ENCODE results near the gene LINS1. TPM values are rescaled to one million over a fixed set of nuclear protein-coding genes. Genes with fewer than 3 reads are reported as not detected.

LINS1 gene
- total and polyA plus RNA-seq, 10 of the 15 experiments (the other 5 are each of a cell fraction or from before 2014, with no cell fraction given), result 13.5 to 33.1 (median 20.3) TPM

GRCh38 chr15:100580414-100580813 lies 21.6 kb downstream of the LINS1 start (continued):
- TF ChIP-seq REST (IDR thresholded peaks at IDR 0.05; ENCODE audit: low read depth, low read length) (no peak), CBFB (IDR thresholded peaks at IDR 0.05; ENCODE audit: low read depth) (no peak), ZBED1 (IDR thresholded peaks at IDR 0.05; ENCODE audit: borderline replicate concordance) (no peak), FOXM1 (IDR thresholded peaks at IDR 0.05; ENCODE audit: low read depth, low read length) (no peak), CREB1 (IDR thresholded peaks at IDR 0.05; ENCODE audit: low read depth) (no peak), RCOR1 (conservative IDR thresholded peaks at IDR 0.05; ENCODE audit: low read depth, low read length) (no peak), ZNF207 (IDR thresholded peaks at IDR 0.05; ENCODE audit: borderline replicate concordance) (no peak)

- no peaks in the 10 kb centered on the region for H3K79me2 ChIP-seq (ENCODE audit: control insufficient read depth, insufficient read depth, low read length)
- H3K27ac ChIP-seq (ENCODE audit: control insufficient read depth, insufficient read depth), result no peak overlapping the region
- FAIRE-seq (no peak), ATAC-seq (no peak), DNase-seq (ENCODE audit: low read depth, low spot score) (no peak)
- no peak overlapping the region for H2AFZ ChIP-seq (ENCODE audit: control insufficient read depth, low read depth, low read length)
- no peaks in the 10 kb centered on the region for H3K27me3 ChIP-seq (replicated peaks in 1 of 2; ENCODE audit: control insufficient read depth in 2 of 2, insufficient read depth in 2 of 2, low read length in 1 of 2)
- no peak overlapping the region for H3K9ac ChIP-seq (ENCODE audit: control insufficient read depth, insufficient read depth, low read length)
- ChIA-PET CTCF (interaction anchor here (1.2 to 4.2 kb wide), 2 partner anchors 23 to 223 kb away, joined by 4 to 23 read pairs; no protein-coding TSS in a partner anchor), SMC1A (ENCODE audit: uncharacterized antibody, unreplicated experiment) (interaction anchor here (0.6 to 1.8 kb wide), 3 partner anchors 37 to 645 kb away, joined by 4 to 5 read pairs (median 4); no protein-coding TSS in a partner anchor), RAD21 (ENCODE audit: unreplicated experiment) (no interaction called here), POLR2A (interaction anchor here (0.6 kb wide), 1 partner anchor 395 kb away, joined by 3 read pairs; no protein-coding TSS in a partner anchor)
- in situ Hi-C loops (cut with MboI) (no loop called here), intact Hi-C loops (cut with micrococcal nuclease; ENCODE audit: unreplicated experiment) (loop anchor here (5.0 to 10.0 kb wide), 2 partner anchors 219 to 646 kb away; no protein-coding TSS in a partner anchor)
- no TSS peak for BruUV-seq (replicated peaks)
- no peaks in the 10 kb centered on the region for H4K20me1 ChIP-seq (ENCODE audit: control insufficient read depth, insufficient read depth)
- no peak overlapping the region for H3K4me2 ChIP-seq (ENCODE audit: control insufficient read depth, insufficient read depth)
- H3K4me3 ChIP-seq, result no peak overlapping the region
- H3K9me3 ChIP-seq (replicated peaks; ENCODE audit: control insufficient read depth, insufficient read depth, low read length), result no peaks in the 10 kb centered on the region
- TF ChIP-seq KLF5 (IDR thresholded peaks at IDR 0.05; ENCODE audit: partially characterized antibody) (no peak), SMAD1 (IDR thresholded peaks at IDR 0.05; ENCODE audit: low read depth, partially characterized antibody) (no peak), POU2F2 (IDR thresholded peaks at IDR 0.05; ENCODE audit: borderline replicate concordance, low read depth, low read length) (no peak), TCF7 (IDR thresholded peaks at IDR 0.05; ENCODE audit: borderline replicate concordance) (no peak), IRF4 (IDR thresholded peaks at IDR 0.05; ENCODE audit: low read depth, low read length) (no peak), ZBED1 (IDR thresholded peaks at IDR 0.05; ENCODE audit: borderline replicate concordance) (no peak), SUPT20H (IDR thresholded peaks at IDR 0.05; ENCODE audit: borderline replicate concordance, control insufficient read depth, low read depth, low read length) (no peak), E4F1 (IDR thresholded peaks at IDR 0.05; ENCODE audit: borderline replicate concordance, partially characterized antibody) (no peak), BCL11A (IDR thresholded peaks at IDR 0.05; ENCODE audit: low read depth, low read length) (no peak), IRF5 (IDR thresholded peaks at IDR 0.05; ENCODE audit: borderline replicate concordance) (no peak)
- 95% methylated on average over 4 of the region's 4 CpGs for WGBS (ENCODE audit: insufficient coverage, insufficient replicate concordance, low lambda C conversion rate, missing lambda C conversion rate)
- H3K36me3 ChIP-seq (ENCODE audit: control insufficient read depth in 2 of 2, insufficient read depth in 2 of 2, low read length in 1 of 2), result peaks cover 0 to 21% of the 10 kb centered on the region in 2 experiments
- peaks cover 9% of the 10 kb centered on the region for H3K4me1 ChIP-seq (ENCODE audit: control insufficient read depth, insufficient read depth, low read length)
Measured at GRCh38 chr15:100573526-100573925, 28.5 kb downstream of the LINS1 start.
